MCF 10A (cell line): ENCODE measurements around the gene INPP5D. TPM values are rescaled to one million over a fixed set of nuclear protein-coding genes. Genes with fewer than 3 reads are reported as not detected.

ENCODE experiments used
- BruUV-seq: library from RNA; stranded (reverse); fragments of 400-500 nt; replicated peaks from 2 replicates; lab custom pipeline; 2021; lab: Mats Ljungman, UMichigan
- CTCF ChIA-PET: fragments of 300-600 bp; sonication (Branson Sonifier 250); formaldehyde crosslinking; extraction: SDS; loops from one replicate; lab custom pipeline; 2021; ENCODE audit warnings: antibody characterized with exemption, inconsistent platforms; lab: Yijun Ruan, JAX
- POLR2A ChIA-PET: fragments of 300-600, 350-650 bp; sonication (Branson Sonifier 250); formaldehyde crosslinking; extraction: SDS; loops from one replicate; lab custom pipeline; 2020; ENCODE audit warnings: antibody characterized with exemption, inconsistent platforms; lab: Yijun Ruan, JAX
- DNase-seq: peaks from one replicate; pipeline ENCODE4 v3.0.0-alpha.2; 2018; ENCODE audit not compliant: unreplicated experiment
- H3K27ac Mint-ChIP-seq: one replicate; pipeline ENCODE4 v1.8.0; 2022; ENCODE audit warnings: mild to moderate bottlenecking, low read depth, mixed read lengths; ENCODE audit not compliant: unreplicated experiment
- H3K27me3 Mint-ChIP-seq: one replicate; pipeline ENCODE4 v1.8.0; 2022; ENCODE audit warnings: mixed read lengths; ENCODE audit not compliant: insufficient read depth, unreplicated experiment
- H3K36me3 Mint-ChIP-seq: one replicate; pipeline ENCODE4 v1.8.0; 2022; ENCODE audit warnings: mild to moderate bottlenecking, moderate library complexity, mixed read lengths; ENCODE audit not compliant: insufficient read depth, unreplicated experiment
- H3K4me1 Mint-ChIP-seq: one replicate; pipeline ENCODE4 v1.8.0; 2022; ENCODE audit warnings: mixed read lengths; ENCODE audit not compliant: insufficient read depth, unreplicated experiment
- H3K4me3 Mint-ChIP-seq: one replicate; pipeline ENCODE4 v1.8.0; 2022; ENCODE audit warnings: mild to moderate bottlenecking, moderate library complexity, mixed read lengths; ENCODE audit not compliant: unreplicated experiment
- H3K9me3 Mint-ChIP-seq: one replicate; pipeline ENCODE4 v1.8.0; 2022; ENCODE audit warnings: mixed read lengths; ENCODE audit not compliant: unreplicated experiment
- intact Hi-C: fragments of 100-400 bp; cut with micrococcal nuclease; formaldehyde crosslinking; loops from 2 replicates; pipeline ENCODE4 v1.14.1; 2022
- total RNA-seq: library from RNA; stranded (reverse); gene quantifications from 2 replicates; pipeline ENCODE4 v1.2.3, GENCODE V29; 2022
- TF ChIP-seq, protein P1 (sequence below): fragments of 200-600 bp; IDR thresholded peaks from one replicate; pipeline ENCODE4 v1.8.0; 2022; ENCODE audit warnings: antibody characterized with exemption, mild to moderate bottlenecking; ENCODE audit not compliant: unreplicated experiment

INPP5D gene
- total RNA-seq, 1 experiment from 2014 or later, result 64.9 TPM

DNA sequence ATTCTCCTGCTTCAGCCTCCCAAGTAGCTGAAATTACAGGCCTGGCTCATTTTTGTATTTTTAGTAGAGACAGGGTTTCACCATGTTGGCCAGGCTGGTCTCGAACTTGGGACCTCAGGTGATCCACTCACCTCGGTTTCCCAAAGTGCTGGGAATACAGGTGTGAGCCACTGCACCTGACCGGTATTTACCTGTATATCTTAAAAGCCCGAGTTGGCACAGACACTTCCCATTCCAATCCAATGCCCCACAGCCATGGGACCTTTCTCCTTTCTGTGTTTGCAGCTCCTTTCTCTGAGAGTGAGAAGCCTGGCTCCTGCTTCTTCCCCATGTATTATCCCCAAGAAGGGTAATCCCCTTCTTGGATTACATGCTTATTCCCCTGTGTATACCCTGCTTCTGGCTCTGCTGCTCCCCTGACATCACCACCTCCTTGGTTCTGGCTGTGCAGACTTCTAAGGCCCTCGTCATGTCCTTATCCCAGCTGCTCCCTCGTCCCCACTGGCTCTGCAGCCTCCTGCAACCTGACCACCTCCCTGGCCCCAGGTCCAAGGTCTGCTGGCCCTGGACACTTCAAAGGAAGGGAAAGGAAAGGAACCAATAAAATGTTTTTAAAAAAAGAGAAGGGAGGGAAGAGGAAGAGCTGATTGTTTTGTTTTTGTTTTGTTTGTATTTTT, 52.8 kb downstream of the INPP5D start:
- POLR2A ChIA-PET, result no interaction called here

DNA sequence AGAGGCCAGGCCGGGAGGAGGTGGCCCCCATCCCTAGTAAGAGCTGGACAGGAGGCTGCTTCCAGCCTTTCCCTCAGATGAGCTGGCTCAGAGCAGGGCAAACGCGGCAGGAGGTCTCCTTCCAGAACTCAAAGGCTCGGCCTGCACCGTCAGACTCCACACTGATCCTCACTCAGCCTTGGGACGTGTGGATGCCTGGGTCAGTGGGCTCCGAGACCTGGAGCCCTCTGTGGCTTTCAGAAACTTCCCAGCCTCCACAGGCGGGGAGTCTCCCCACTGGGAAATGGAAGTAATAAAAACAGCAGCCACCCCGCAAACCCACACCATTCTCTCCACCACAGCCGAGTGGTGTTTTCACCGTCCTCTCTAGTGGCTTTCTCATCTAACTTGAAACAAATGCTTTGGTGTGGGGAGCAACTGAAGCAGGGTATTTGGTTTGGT, 54.3 kb downstream of the INPP5D start:
- Mint-ChIP-seq H3K9me3 (no peaks in the 10 kb centered on the region), H3K4me3 (no peak overlapping the region), H3K27me3 (no peaks in the 10 kb centered on the region), H3K27ac (no peak overlapping the region), H3K4me1 (no peaks in the 10 kb centered on the region), H3K36me3 (no peaks in the 10 kb centered on the region)
- no TSS peak for BruUV-seq
- no peak for DNase-seq
- POLR2A ChIA-PET, result no interaction called here
- CTCF ChIA-PET, result no interaction called here
- TF ChIP-seq, protein P1, sequence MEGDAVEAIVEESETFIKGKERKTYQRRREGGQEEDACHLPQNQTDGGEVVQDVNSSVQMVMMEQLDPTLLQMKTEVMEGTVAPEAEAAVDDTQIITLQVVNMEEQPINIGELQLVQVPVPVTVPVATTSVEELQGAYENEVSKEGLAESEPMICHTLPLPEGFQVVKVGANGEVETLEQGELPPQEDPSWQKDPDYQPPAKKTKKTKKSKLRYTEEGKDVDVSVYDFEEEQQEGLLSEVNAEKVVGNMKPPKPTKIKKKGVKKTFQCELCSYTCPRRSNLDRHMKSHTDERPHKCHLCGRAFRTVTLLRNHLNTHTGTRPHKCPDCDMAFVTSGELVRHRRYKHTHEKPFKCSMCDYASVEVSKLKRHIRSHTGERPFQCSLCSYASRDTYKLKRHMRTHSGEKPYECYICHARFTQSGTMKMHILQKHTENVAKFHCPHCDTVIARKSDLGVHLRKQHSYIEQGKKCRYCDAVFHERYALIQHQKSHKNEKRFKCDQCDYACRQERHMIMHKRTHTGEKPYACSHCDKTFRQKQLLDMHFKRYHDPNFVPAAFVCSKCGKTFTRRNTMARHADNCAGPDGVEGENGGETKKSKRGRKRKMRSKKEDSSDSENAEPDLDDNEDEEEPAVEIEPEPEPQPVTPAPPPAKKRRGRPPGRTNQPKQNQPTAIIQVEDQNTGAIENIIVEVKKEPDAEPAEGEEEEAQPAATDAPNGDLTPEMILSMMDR, result no peak
- intact Hi-C loops, result no loop called here

More for the DNA sequence above, 52.8 kb downstream of the INPP5D start:
- H3K36me3 Mint-ChIP-seq, result no peaks in the 10 kb centered on the region
- H3K4me3 Mint-ChIP-seq, result no peak overlapping the region
- DNase-seq, result no peak
- CTCF ChIA-PET, result interaction anchor here (0.6 kb wide), 2 partner anchors 9 to 248 kb away, joined by 3 read pairs; no protein-coding TSS in a partner anchor
- intact Hi-C loops, result no loop called here
- TF ChIP-seq, protein P1, result no peak
- H3K27ac Mint-ChIP-seq, result no peak overlapping the region
- peaks cover 14% of the 10 kb centered on the region for H3K27me3 Mint-ChIP-seq
- no peaks in the 10 kb centered on the region for H3K9me3 Mint-ChIP-seq
- BruUV-seq, result no TSS peak
- H3K4me1 Mint-ChIP-seq, result no peaks in the 10 kb centered on the region

DNA sequence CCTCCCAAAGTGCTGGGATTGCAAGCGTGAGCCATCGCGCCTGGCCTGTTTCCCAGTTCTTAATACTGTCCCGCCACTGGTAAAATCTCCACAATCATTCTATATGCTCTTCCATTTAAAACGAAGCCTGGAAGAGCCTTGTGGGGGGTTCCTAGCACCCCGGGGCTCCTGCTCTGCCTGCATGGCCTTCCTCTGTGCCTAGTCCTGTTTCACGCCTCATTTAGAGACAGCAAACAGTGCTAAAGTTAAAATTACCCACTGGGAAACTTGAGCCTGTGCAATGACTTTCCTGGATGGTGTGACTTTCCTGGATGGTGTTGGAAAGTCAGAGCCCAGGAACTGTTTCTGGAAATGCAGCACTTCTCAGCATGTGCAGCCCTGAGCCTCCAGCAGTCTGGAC, 55.0 kb downstream of the INPP5D start:
- intact Hi-C loops, result no loop called here
- ChIA-PET CTCF (interaction anchor here (0.6 kb wide), 1 partner anchor 136 kb away, joined by 3 read pairs; the partner anchor contains the start of gene ATG16L1), POLR2A (no interaction called here)
- no peak for DNase-seq
- Mint-ChIP-seq H3K4me3 (no peak overlapping the region), H3K4me1 (no peaks in the 10 kb centered on the region), H3K36me3 (no peaks in the 10 kb centered on the region), H3K27me3 (no peaks in the 10 kb centered on the region), H3K27ac (no peak overlapping the region), H3K9me3 (no peaks in the 10 kb centered on the region)
- TF ChIP-seq, protein P1, result no peak
- BruUV-seq, result no TSS peak

DNA sequence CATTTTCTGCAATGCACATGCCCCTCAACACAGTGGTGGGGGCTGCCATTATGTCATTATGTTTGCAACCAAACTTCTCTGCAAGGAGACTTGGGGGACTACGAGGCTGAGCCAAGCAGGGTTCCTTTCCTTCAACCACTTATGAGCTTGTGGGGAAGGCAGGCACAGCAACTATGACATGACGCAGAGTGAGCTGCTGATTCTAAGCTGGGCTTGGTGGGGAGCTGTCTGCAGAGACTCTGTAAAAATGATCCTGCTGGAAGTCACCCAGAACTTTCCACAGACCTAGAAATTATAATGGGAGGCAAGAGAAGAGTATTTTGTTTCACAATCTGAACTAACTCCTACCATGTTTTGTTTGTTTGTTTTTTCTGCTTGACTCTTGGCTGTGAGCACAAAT, 55.6 kb downstream of the INPP5D start:
- POLR2A ChIA-PET, result no interaction called here
- Mint-ChIP-seq H3K27ac (no peak overlapping the region), H3K27me3 (no peaks in the 10 kb centered on the region), H3K4me3 (no peak overlapping the region), H3K9me3 (no peaks in the 10 kb centered on the region), H3K36me3 (no peaks in the 10 kb centered on the region), H3K4me1 (no peaks in the 10 kb centered on the region)
- CTCF ChIA-PET, result interaction anchor here (0.6 kb wide), 1 partner anchor 136 kb away, joined by 3 read pairs; the partner anchor contains the start of gene ATG16L1
- DNase-seq, result no peak
- BruUV-seq, result no TSS peak
- intact Hi-C loops, result no loop called here
- TF ChIP-seq, protein P1, result no peak
